GM04503 (cell line): ENCODE results near the gene KCTD14.
"Not testable (repeated sequence)": the region's sequence is repeated elsewhere in the genome, so short reads cannot be mapped to it uniquely, and the experiment has no call there.

Source experiments
- DNase-seq: peaks from one replicate; pipeline ENCODE4 v3.0.0-alpha.2; 2012; ENCODE audit warnings: low read depth

KCTD14 gene

GRCh38 chr11:78021611-78022010 is 1.5 kb downstream of the KCTD14 start:
- no peak for DNase-seq

GRCh38 chr11:78020246-78020645 is 2.8 kb downstream of the KCTD14 start:
- no peak for DNase-seq

DNA sequence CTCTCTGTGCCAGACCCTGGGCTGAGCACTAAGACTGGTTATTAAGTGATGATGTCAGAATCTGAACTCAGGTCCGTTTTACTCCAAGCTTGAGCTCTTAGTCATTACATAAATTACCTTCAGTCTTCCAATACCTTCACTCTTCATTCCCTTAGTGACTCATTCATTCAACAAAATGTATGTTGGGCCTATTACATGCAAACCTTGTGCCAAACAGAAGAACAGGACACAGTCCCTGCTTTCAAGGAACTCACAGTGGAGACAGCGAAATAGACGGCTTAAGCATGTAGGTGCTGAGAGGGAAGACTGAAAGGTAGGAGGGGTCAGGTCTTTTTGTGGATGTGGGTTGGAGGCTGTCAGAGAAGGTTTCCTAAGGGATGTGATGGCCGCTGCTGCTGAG is 3.3 kb downstream of the KCTD14 start:
- no peak for DNase-seq

DNA sequence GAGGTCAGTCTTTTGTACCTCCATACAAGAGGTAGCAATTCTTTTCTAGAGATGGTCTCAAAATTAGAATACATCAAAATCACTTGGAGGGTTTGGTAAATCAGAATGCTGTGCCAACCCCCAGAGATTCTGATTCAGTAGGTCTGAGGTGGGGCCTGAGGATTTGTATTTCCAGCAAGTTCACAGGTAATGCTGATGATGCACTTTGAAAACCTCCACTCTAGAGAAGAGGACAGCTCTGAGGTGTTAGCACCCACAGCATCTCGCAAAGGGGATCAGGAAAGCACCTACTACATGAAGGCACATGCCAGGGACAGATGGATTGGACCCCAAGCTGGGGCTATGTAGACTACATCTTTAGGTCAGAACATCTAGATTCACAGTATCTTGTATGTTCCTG is 7.2 kb downstream of the KCTD14 start:
- DNase-seq = no peak

GRCh38 chr11:78014937-78015520 is 8.0 kb downstream of the KCTD14 start:
- DNase-seq = not testable (repeated sequence)

GRCh38 chr11:78011301-78011700 is 11.8 kb downstream of the KCTD14 start:
- no peak for DNase-seq

GRCh38 chr11:78010755-78011154 is 12.3 kb downstream of the KCTD14 start:
- no peak for DNase-seq

DNA sequence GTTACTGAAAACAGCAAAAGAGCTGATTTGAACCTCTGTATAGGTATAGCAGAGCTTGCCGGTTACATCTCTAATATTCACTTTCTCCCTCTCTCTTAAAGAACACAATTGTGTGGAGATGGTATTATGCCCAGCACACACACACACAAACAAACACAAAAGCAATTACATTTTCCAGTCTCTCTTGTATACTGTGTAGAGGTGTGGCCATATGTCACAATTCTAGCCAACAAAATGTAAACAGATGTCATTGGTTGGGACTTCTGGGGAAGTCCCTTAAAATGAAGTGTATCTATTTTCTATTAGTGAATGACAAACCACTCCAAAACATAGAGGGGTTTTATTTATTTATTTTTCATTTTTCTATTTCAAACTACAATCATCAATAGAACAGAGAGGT is 12.8 kb downstream of the KCTD14 start:
- DNase-seq = no peak

GRCh38 chr11:78009062-78009461 is 14.0 kb downstream of the KCTD14 start:
- DNase-seq = no peak

DNA sequence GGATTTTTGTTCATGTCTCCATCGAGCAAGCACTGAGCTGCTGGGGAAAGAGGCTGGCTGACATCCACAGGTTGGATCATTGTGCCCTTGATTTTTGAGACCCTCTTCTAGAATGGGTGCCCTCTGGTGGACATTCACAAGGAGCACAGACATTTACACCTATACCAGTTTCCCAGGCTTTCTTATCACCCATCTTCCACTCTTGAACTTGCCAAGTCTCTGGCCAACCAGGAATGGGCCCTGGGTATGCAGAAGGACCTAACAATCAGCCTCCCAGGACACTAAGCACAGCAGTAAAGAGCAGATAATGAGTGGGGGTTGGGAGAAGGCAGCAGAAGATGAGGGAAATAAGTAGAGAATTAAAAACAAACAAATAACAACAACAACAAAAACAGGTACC is 22.9 kb downstream of the KCTD14 start:
- DNase-seq = peak; percentile 21

GRCh38 chr11:77999446-78000030 is 23.5 kb downstream of the KCTD14 start:
- no peak for DNase-seq

DNA sequence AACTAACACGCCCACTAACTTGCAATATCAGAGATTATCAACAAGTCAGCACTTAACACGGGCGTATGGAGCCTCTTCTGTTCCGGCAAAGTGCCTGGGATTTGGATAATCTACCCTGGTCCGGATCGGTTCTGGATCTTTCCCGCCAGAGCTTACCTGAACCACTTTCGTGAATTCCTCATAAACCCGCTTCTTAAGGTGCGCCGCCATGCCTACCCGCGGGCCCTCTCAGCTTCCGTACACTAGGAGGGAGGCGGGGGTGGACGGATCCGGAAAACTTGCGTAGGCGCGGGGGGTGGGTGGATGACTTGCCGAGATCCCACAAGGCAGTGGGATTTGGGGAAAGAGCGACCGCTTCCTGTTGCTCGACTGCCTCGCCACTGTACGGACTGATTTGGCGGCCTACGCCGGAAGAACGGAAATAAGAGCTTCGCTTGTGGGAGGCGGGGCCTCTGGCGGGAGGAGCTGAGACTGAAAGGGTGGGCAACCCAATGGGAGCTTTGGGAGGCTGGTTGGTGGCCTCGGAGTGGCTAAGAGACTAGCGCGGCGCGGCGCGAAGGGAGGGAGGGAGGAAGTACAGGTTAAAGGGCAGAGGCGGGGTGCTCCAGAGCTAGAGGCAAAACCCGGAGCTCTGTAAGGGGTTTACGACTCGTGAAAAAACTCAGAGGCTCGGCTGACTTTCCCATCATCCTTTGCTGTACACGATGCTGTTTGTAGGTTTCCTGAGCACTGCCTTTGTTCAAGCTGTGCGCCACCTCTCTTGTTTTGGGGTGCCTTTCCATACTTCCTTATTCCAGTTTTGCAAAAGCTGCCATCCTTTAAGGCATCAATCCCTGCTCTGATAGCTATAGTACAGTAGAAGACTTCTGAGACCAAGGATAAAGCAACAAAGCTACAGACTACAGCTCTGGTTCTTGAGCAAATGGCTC is 28.4 kb downstream of the KCTD14 start, which contains the start of gene INTS4:
Gene INTS4 (minus strand): TSS at position 235 of the 929 bp plus-strand sequence. CDS start 25 bp downstream, at position 210.
- DNase-seq = peak; percentile 99

- no peak for DNase-seq
Measured at GRCh38 chr11:77993902-77994301, 29.2 kb downstream of the KCTD14 start.

DNA sequence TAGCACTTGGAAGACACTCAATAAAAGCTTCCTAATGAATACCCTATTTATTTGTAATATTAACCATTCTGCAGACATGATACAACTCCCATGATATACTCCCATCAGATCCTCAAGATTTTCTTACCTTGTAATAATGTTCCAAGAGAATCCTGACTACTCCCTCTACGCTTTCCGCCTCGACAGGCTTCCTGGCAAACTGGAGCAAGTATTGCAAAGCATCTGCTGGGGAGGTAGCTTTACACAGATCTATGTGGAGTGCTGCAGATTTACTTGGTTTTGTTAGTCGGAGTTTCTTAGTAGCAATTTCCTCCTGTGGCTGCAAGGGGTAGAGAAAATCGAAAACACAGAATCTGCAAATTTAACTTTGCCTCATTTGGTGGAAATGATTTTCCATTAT is 32.1 kb downstream of the KCTD14 start:
- no peak for DNase-seq

GRCh38 chr11:77986456-77986855 is 36.6 kb downstream of the KCTD14 start:
- DNase-seq = not testable (repeated sequence)

GRCh38 chr11:77981346-77981947 is 41.6 kb downstream of the KCTD14 start:
- no peak for DNase-seq

DNA sequence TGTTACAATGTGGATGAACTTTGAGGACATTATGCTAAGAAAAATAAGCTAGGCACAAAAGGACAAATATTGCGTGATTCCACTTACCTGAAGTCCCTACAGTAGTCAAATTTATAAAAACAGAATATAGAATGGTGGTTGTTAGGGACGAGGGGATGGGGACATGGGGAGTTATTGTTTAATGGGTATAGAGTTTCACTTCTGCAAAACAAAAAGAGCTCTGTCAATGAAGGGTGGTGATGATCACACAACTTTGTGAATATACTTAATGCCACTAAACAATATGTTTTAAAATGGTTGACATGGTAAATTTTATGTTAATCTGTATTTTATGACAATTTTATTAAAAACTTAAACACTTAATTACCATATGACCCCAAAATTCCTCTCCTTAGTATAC is 54.7 kb downstream of the KCTD14 start:
- DNase-seq = no peak

DNA sequence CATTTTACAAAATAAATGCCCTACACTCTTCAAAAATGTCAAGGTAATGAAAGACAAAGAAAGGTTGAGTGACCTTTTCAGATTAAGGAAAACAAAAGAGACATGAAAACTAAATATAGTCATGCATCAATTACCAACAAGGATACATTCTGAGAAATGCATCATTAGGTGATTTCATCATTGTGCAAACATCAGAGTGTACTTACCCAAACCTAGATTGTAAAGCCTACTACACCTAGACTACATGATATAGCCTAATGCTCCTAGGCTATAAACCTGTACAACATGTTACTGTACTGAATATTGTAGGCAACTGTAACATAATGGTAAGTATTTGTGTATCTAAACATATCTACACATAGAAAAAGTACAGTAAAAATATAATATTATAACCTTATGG is 55.3 kb downstream of the KCTD14 start:
- no peak for DNase-seq

- no peak for DNase-seq
Measured at GRCh38 chr11:77967121-77967520, 56.0 kb downstream of the KCTD14 start.

- no peak for DNase-seq
Measured at GRCh38 chr11:77966338-77966737, 56.7 kb downstream of the KCTD14 start.
